SK-N-SH (cell line): ENCODE results near the gene PFDN1. TPM values are rescaled to one million over a fixed set of nuclear protein-coding genes. Genes with fewer than 3 reads are reported as not detected.

Experiments used
- CTCF ChIA-PET: fragments of 300-600, 350-600 bp; formaldehyde crosslinking; extraction: SDS; loops from one replicate; lab custom pipeline; 2021; lab: Yijun Ruan, JAX
- POLR2A ChIA-PET: fragments of 350-600 bp; sonication (Branson Sonifier 250); formaldehyde crosslinking; extraction: SDS; loops from one replicate; lab custom pipeline; 2020; ENCODE audit warnings: antibody characterized with exemption, inconsistent platforms; lab: Yijun Ruan, JAX
- DNase-seq: peaks from one replicate; pipeline ENCODE4 v3.0.0; 2012
- H2AFZ ChIP-seq: fragments of 200-600 bp; sonication (generic); 2 replicates; pipeline ENCODE4 v1.8.1; 2016; ENCODE audit warnings: antibody characterized with exemption, mild to moderate bottlenecking, low read depth
- H3F3A ChIP-seq: fragments of 200-600 bp; sonication (generic); replicated peaks from 2 replicates; pipeline ENCODE3; 2016; ENCODE audit warnings: antibody characterized with exemption, mild to moderate bottlenecking; ENCODE audit not compliant: insufficient read depth
- H3K27ac ChIP-seq, 2 experiments: fragments of 200-500 bp in 1 of 2; fragments of 200-600 bp in 1 of 2; sonication (Bioruptor generic) in 1 of 2; sonication (generic), shearing (Covaris generic) in 1 of 2; 2 replicates each; pipeline versions ENCODE4 v1.5.1 to v1.6.1; 2014 to 2016; ENCODE audit warnings: low read depth in 2 of 2, inconsistent platforms in 1 of 2, low read length in 1 of 2, mild to moderate bottlenecking in 1 of 2, mixed read lengths in 1 of 2
- H3K27me3 ChIP-seq: fragments of 200-600 bp; sonication (generic), shearing (Covaris generic); 2 replicates; pipeline ENCODE4 v1.6.1; 2016; ENCODE audit warnings: mixed run types; ENCODE audit not compliant: insufficient read depth
- H3K36me3 ChIP-seq, 2 experiments: fragments of 200-500 bp in 1 of 2; fragments of 200-600 bp in 1 of 2; sonication (Bioruptor generic) in 1 of 2; sonication (generic) in 1 of 2; replicated peaks in 1 of 2; 2 replicates each; pipeline versions ENCODE3 to v1.5.1; 2014 to 2016; ENCODE audit warnings: low read length in 1 of 2, mild to moderate bottlenecking in 1 of 2; ENCODE audit not compliant: insufficient read depth in 2 of 2, control insufficient read depth in 1 of 2
- H3K4me1 ChIP-seq, 2 experiments: fragments of 200-500 bp in 1 of 2; fragments of 200-600 bp in 1 of 2; sonication (Bioruptor generic) in 1 of 2; sonication (generic), shearing (Covaris generic) in 1 of 2; 2 replicates each; pipeline versions ENCODE4 v1.5.1 to v1.6.1; 2014 to 2016; ENCODE audit warnings: low read depth in 1 of 2, low read length in 1 of 2, mixed run types in 1 of 2; ENCODE audit not compliant: insufficient read depth in 2 of 2, control insufficient read depth in 1 of 2
- H3K4me2 ChIP-seq: fragments of 200-600 bp; sonication (generic), shearing (Covaris generic); 2 replicates; pipeline ENCODE4 v1.6.1; 2017; ENCODE audit warnings: mixed run types
- H3K4me3 ChIP-seq, 2 experiments: fragments of 200-500 bp in 1 of 2; fragments of 200-600 bp in 1 of 2; sonication (Bioruptor generic) in 1 of 2; sonication (generic), shearing (Covaris generic) in 1 of 2; 2 replicates each; pipeline versions ENCODE4 v1.5.1 to v1.8.1; 2014 to 2016; ENCODE audit warnings: low read depth in 2 of 2, inconsistent platforms in 1 of 2, low read length in 1 of 2, mild to moderate bottlenecking in 1 of 2, mixed read lengths in 1 of 2, moderate library complexity in 1 of 2
- H3K79me2 ChIP-seq: fragments of 200-600 bp; sonication (generic); 2 replicates; pipeline ENCODE4 v1.8.1; 2017; ENCODE audit warnings: mild to moderate bottlenecking; ENCODE audit not compliant: insufficient read depth
- H3K9ac ChIP-seq: fragments of 200-600 bp; sonication (generic); 2 replicates; pipeline ENCODE4 v1.6.1; 2017; ENCODE audit warnings: mixed run types
- H3K9me2 ChIP-seq: fragments of 200-600 bp; sonication (generic); 2 replicates; pipeline ENCODE4 v1.6.1; 2017; ENCODE audit warnings: mixed run types
- H3K9me3 ChIP-seq: fragments of 200-600 bp; sonication (generic); 2 replicates; pipeline ENCODE4 v1.6.1; 2017; ENCODE audit warnings: mixed run types, mild to moderate bottlenecking, moderate library complexity
- H4K20me1 ChIP-seq: fragments of 200-600 bp; sonication (generic); 2 replicates; pipeline ENCODE4 v1.6.1; 2017; ENCODE audit warnings: mild to moderate bottlenecking, mixed run types; ENCODE audit not compliant: insufficient read depth
- FOXM1 ChIP-seq: IDR thresholded peaks from 2 replicates; pipeline ENCODE4 v1.4.0; 2012; ENCODE audit warnings: low read depth, mild to moderate bottlenecking
- RAD21 ChIP-seq: IDR thresholded peaks from 2 replicates; pipeline ENCODE4 v1.6.1; 2012; ENCODE audit warnings: mild to moderate bottlenecking, low read length
- RCOR1 ChIP-seq: fragments of 150-350 bp; IDR thresholded peaks from 2 replicates; pipeline ENCODE4 v1.6.1; 2017; ENCODE audit warnings: antibody characterized with exemption, low read length
- TCF12 ChIP-seq: IDR thresholded peaks from 2 replicates; pipeline ENCODE4 v1.4.0; 2012
- TEAD4 ChIP-seq: IDR thresholded peaks from 2 replicates; pipeline ENCODE4 v1.4.0; 2012; ENCODE audit warnings: mild to moderate bottlenecking, borderline replicate concordance; ENCODE audit not compliant: insufficient read depth
- WGBS: methylation state at CpG from one replicate; pipeline ENCODE4 v1.1.6; 2017; ENCODE audit warnings: low lambda C conversion rate; 5-methylcytosine and 5-hydroxymethylcytosine counted together
- polyA plus RNA-seq, 3 experiments: library from polyadenylated mRNA; depleted of rRNA; stranded (reverse); fragments of >200 nt; gene quantifications; 2 replicates each; pipeline ENCODE4 v1.2.3, GENCODE V29; 2012
- TF ChIP-seq, protein P1 (sequence below): fragments of 150-350 bp; IDR thresholded peaks from 2 replicates; pipeline ENCODE4 v1.6.1; 2016; ENCODE audit warnings: mild to moderate bottlenecking, low read depth, low read length
- TF ChIP-seq, protein P2 (sequence below): fragments of 200-600 bp; sonication (generic); IDR thresholded peaks from 2 replicates; pipeline ENCODE4 v1.6.1; 2017; ENCODE audit warnings: antibody characterized with exemption, mild to moderate bottlenecking, moderate library complexity
- TF ChIP-seq, protein P3 (sequence below): IDR thresholded peaks from 2 replicates; pipeline ENCODE4; 2012
- TF ChIP-seq, protein P4 (sequence below): IDR thresholded peaks from 2 replicates; pipeline ENCODE4 v1.4.0; 2012; ENCODE audit warnings: low read depth

The PFDN1 gene
- polyA plus RNA-seq, 1 of the 3 experiments (the other 2 are of a cell fraction), result 55.2 TPM

DNA sequence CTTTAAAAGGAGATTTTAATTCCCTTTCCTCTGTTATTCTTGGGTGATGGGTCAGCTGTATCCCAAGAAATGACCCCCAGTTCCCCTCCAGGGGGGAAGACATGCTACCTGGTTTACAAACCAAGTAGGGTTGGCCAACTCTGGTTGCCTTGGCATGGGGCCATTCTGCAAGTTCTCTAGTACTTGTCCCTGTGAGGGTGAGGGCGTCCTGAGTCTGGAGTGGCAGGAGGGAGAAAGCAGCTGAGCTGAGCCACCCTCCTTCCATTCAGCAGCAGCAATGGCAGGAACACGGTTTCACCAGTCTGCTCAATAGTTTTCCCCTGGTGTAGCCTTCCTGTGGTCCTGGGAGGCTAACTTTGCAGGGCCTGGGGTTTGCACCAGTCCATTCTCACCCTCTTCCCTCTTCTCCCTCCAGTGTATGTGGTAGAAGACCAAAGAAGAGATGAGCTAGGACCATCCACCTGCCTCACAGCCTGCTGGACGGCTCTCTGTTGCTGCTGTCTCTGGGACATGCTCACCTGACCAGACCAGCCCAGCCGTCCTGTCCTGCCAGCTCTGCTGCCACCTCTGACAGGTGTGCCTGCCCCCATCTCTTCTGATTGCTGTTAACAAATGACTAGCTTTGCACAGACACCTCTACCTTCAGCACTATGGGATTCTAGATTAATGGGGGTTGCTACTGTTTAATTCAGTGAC, 59.9 kb downstream of the PFDN1 start (continued):
- TF ChIP-seq, protein P1, sequence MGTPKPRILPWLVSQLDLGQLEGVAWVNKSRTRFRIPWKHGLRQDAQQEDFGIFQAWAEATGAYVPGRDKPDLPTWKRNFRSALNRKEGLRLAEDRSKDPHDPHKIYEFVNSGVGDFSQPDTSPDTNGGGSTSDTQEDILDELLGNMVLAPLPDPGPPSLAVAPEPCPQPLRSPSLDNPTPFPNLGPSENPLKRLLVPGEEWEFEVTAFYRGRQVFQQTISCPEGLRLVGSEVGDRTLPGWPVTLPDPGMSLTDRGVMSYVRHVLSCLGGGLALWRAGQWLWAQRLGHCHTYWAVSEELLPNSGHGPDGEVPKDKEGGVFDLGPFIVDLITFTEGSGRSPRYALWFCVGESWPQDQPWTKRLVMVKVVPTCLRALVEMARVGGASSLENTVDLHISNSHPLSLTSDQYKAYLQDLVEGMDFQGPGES, result no peak
- TF ChIP-seq TEAD4, result no peak
- TF ChIP-seq, protein P2, sequence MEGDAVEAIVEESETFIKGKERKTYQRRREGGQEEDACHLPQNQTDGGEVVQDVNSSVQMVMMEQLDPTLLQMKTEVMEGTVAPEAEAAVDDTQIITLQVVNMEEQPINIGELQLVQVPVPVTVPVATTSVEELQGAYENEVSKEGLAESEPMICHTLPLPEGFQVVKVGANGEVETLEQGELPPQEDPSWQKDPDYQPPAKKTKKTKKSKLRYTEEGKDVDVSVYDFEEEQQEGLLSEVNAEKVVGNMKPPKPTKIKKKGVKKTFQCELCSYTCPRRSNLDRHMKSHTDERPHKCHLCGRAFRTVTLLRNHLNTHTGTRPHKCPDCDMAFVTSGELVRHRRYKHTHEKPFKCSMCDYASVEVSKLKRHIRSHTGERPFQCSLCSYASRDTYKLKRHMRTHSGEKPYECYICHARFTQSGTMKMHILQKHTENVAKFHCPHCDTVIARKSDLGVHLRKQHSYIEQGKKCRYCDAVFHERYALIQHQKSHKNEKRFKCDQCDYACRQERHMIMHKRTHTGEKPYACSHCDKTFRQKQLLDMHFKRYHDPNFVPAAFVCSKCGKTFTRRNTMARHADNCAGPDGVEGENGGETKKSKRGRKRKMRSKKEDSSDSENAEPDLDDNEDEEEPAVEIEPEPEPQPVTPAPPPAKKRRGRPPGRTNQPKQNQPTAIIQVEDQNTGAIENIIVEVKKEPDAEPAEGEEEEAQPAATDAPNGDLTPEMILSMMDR, result no peak
- TF ChIP-seq TCF12, result no peak
- TF ChIP-seq, protein P3, sequence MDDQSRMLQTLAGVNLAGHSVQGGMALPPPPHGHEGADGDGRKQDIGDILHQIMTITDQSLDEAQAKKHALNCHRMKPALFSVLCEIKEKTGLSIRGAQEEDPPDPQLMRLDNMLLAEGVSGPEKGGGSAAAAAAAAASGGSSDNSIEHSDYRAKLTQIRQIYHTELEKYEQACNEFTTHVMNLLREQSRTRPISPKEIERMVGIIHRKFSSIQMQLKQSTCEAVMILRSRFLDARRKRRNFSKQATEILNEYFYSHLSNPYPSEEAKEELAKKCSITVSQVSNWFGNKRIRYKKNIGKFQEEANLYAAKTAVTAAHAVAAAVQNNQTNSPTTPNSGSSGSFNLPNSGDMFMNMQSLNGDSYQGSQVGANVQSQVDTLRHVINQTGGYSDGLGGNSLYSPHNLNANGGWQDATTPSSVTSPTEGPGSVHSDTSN, result no peak
- TF ChIP-seq FOXM1, result no peak
- TF ChIP-seq, protein P4, sequence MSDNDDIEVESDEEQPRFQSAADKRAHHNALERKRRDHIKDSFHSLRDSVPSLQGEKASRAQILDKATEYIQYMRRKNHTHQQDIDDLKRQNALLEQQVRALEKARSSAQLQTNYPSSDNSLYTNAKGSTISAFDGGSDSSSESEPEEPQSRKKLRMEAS, result no peak
- no peak for TF ChIP-seq RCOR1

DNA sequence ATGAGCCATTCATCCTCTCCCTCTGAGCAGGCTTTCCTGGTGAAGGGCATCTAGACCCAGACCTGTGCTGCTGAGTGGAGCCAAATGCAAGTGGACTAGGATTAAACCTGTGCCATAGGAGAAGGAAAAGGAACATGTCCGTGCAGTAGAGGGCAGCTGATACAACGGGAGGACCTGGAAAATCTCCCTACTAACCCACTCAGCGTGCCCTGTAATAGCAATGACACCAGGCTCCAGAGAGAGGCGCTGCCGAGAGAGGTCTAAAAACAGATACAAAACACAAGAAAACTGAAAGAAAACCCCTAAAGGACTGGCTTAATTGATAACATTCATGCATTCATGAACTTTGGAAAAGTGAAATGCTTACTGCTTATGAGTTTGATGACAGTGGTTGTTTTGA, 60.8 kb downstream of the PFDN1 start:
- Histone ChIP-seq H2AFZ (no peak overlapping the region), H3K9me3 (no peaks in the 10 kb centered on the region), H3K4me3 (no peak overlapping the region)
- 66% methylated on average over 5 of the region's 5 CpGs for WGBS
- no peak for TF ChIP-seq RAD21
- TF ChIP-seq, protein P2, result peak; percentile 42
- TF ChIP-seq, all 33 proteins: peak for 1
- Histone ChIP-seq H3K4me2 (peak overlapping the region; percentile 70; the same call in 1 of the 2 replicates), H3K27ac (peak overlapping the region; percentile 72 to 85), H3K36me3 (peaks cover 8 to 11% of the 10 kb centered on the region in 2 experiments), H4K20me1 (no peaks in the 10 kb centered on the region), H3K4me1 (peaks cover 41 to 52% of the 10 kb centered on the region in 2 experiments), H3K9ac (no peak overlapping the region), H3K27me3 (no peaks in the 10 kb centered on the region), H3K79me2 (peaks cover 4% of the 10 kb centered on the region; the same call in 1 of the 2 replicates), H3F3A (peaks cover 26% of the 10 kb centered on the region), H3K9me2 (no peaks in the 10 kb centered on the region)
- ChIA-PET POLR2A (interaction anchor here (3.5 kb wide), 1 partner anchor 104 kb away, joined by 13 read pairs; the partner anchor contains the start of gene HBEGF), CTCF (interaction anchor here (0.8 to 10.2 kb wide), 11 partner anchors 10 to 125 kb away, joined by 3 to 418 read pairs (median 4); partner anchors contain the start of genes HBEGF and SLC4A9)
- no peak for DNase-seq
